ENCODE data around the gene SPEM3. TPM values are rescaled to one million over a fixed set of nuclear protein-coding genes. Genes with fewer than 3 reads are reported as not detected.

SPEM3 gene
- total and polyA plus RNA-seq, 4 donors: not detected

GRCh38 chr17:7389924-7390910, 38.4 kb upstream of the SPEM3 start:
- ATAC-seq (ENCODE audit: insufficient read depth, low FRiP score): no peak
- Histone ChIP-seq H3K4me1 (ENCODE audit: control insufficient read depth in 5 of 5, insufficient read depth in 5 of 5, low read length in 5 of 5) (peaks cover 0 to 13% (median 3%) of the 10 kb centered on the region in 5 donors), H3K27me3 (ENCODE audit: control insufficient read depth in 3 of 3, insufficient read depth in 3 of 3, low read length in 2 of 3) (no peaks in the 10 kb centered on the region), H3K27ac (ENCODE audit: low read depth in 1 of 2, low read length in 1 of 2) (no peak overlapping the region), H3K36me3 (ENCODE audit: control insufficient read depth in 4 of 4, insufficient read depth in 4 of 4, low read length in 4 of 4) (peaks cover 0 to 34% (median 19%) of the 10 kb centered on the region in 4 donors), H3K9ac (ENCODE audit: insufficient read depth in 1 of 2, low read length in 2 of 2) (no peak overlapping the region), H3K9me3 (ENCODE audit: control insufficient read depth in 4 of 4, insufficient read depth in 3 of 4, low read length in 3 of 4) (peaks cover 0 to 4% (median 0%) of the 10 kb centered on the region in 4 donors), H3K4me3 (no peak overlapping the region)
- WGBS, 2 donors: 91% methylated on average over 19 of the region's 19 CpGs
- DNase-seq: no peak
- TF ChIP-seq CTCF (IDR thresholded peaks at IDR 0.05; ENCODE audit: control extremely low read depth, extremely low read depth): no peak

GRCh38 chr17:7391307-7391706, 37.4 kb upstream of the SPEM3 start:
- no peak for DNase-seq
- TF ChIP-seq CTCF (IDR thresholded peaks at IDR 0.05; ENCODE audit: control extremely low read depth, extremely low read depth): no peak

GRCh38 chr17:7392696-7393612, 35.7 kb upstream of the SPEM3 start:
- Histone ChIP-seq H3K4me3 (peak overlapping the region; percentile 79), H3K27me3 (ENCODE audit: control insufficient read depth in 3 of 3, insufficient read depth in 3 of 3, low read length in 2 of 3) (no peaks in the 10 kb centered on the region), H3K9ac (ENCODE audit: insufficient read depth in 1 of 2, low read length in 2 of 2) (no peak overlapping the region), H3K9me3 (ENCODE audit: control insufficient read depth in 4 of 4, insufficient read depth in 3 of 4, low read length in 3 of 4) (peaks cover 0 to 4% (median 0%) of the 10 kb centered on the region in 4 donors), H3K27ac (ENCODE audit: low read depth in 1 of 2, low read length in 1 of 2) (peak overlapping the region in 1 of 2 donors; percentile 21), H3K36me3 (ENCODE audit: control insufficient read depth in 4 of 4, insufficient read depth in 4 of 4, low read length in 4 of 4) (peaks cover 0 to 31% (median 17%) of the 10 kb centered on the region in 4 donors), H3K4me1 (ENCODE audit: control insufficient read depth in 5 of 5, insufficient read depth in 5 of 5, low read length in 5 of 5) (peaks cover 0 to 13% (median 3%) of the 10 kb centered on the region in 5 donors)
- TF ChIP-seq CTCF (IDR thresholded peaks at IDR 0.05; ENCODE audit: control extremely low read depth, extremely low read depth): no peak
- ATAC-seq (ENCODE audit: insufficient read depth, low FRiP score): no peak
- 75 to 80% methylated on average over 39 to 42 of the region's 42 CpGs for WGBS, 2 donors
- DNase-seq: no peak

More at GRCh38 chr17:7391307-7391706, 37.4 kb upstream of the SPEM3 start:
- ATAC-seq (ENCODE audit: insufficient read depth, low FRiP score): no peak
- 24 to 36% methylated on average over 2 of the region's 2 CpGs for WGBS, 2 donors
- H3K4me1 ChIP-seq (ENCODE audit: control insufficient read depth in 5 of 5, insufficient read depth in 5 of 5, low read length in 5 of 5): peaks cover 0 to 13% (median 3%) of the 10 kb centered on the region in 5 donors
- H3K9me3 ChIP-seq (ENCODE audit: control insufficient read depth in 4 of 4, insufficient read depth in 3 of 4, low read length in 3 of 4): peaks cover 0 to 4% (median 0%) of the 10 kb centered on the region in 4 donors
- H3K36me3 ChIP-seq (ENCODE audit: control insufficient read depth in 4 of 4, insufficient read depth in 4 of 4, low read length in 4 of 4): peaks cover 0 to 34% (median 19%) of the 10 kb centered on the region in 4 donors
- H3K9ac ChIP-seq (ENCODE audit: insufficient read depth in 1 of 2, low read length in 2 of 2): no peak overlapping the region
- H3K4me3 ChIP-seq: no peak overlapping the region
- peak overlapping the region in 1 of 2 donors; percentile 66 for H3K27ac ChIP-seq (ENCODE audit: low read depth in 1 of 2, low read length in 1 of 2)
- no peaks in the 10 kb centered on the region for H3K27me3 ChIP-seq (ENCODE audit: control insufficient read depth in 3 of 3, insufficient read depth in 3 of 3, low read length in 2 of 3)

Measured in lung (tissue), 12 donors.